HG03175 (cell line): ENCODE results near the gene TTC22.

ENCODE experiments used
- ATAC-seq: cut with Tn5 transposase; IDR thresholded peaks from one replicate; pipeline ENCODE4 v1.9.1; 2021; ENCODE audit warnings: mild to moderate bottlenecking, moderate library complexity; ENCODE audit not compliant: unreplicated experiment

Gene TTC22

GRCh38 chr1:54800899-54801759 is at the start of gene TTC22:
TTC22 (minus strand) TSS chr1:54801323; CDS start chr1:54801163, 160 bp downstream.
- ATAC-seq: peak; percentile 90

- no peak for ATAC-seq
Measured at GRCh38 chr1:54850737-54851136, 49.6 kb upstream of the TTC22 start.

DNA sequence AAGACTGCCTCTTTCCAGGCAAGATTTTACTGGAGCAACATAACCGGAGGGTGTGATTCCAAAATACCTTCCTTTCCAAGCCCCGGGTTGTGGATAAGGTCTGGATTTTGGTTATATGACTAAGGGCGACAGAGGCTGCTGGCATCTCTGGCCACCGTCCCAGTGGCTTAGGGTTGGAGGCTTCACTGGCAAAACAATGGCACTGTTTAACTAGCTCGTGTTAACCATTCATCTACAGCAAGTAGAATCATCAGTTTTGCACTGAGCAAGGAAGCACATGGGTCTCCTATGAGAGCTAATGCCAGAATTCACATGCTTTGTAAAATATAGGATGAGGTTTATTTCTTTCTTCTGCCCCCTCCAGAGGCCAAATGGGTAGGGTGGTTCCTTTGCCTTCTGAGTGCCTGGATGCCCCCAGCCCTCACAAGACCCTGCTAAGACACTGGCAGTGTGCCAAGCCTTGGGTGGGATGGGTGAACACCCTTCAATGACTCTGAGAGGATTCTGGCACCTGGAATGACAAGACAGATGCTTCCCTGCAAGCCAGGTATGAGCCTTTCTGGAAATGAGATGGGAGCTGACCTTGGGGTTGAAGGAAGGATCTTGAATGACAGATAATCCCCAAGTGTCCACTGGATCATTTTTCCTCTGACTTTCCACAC is 49.1 kb upstream of the TTC22 start:
- no peak for ATAC-seq

DNA sequence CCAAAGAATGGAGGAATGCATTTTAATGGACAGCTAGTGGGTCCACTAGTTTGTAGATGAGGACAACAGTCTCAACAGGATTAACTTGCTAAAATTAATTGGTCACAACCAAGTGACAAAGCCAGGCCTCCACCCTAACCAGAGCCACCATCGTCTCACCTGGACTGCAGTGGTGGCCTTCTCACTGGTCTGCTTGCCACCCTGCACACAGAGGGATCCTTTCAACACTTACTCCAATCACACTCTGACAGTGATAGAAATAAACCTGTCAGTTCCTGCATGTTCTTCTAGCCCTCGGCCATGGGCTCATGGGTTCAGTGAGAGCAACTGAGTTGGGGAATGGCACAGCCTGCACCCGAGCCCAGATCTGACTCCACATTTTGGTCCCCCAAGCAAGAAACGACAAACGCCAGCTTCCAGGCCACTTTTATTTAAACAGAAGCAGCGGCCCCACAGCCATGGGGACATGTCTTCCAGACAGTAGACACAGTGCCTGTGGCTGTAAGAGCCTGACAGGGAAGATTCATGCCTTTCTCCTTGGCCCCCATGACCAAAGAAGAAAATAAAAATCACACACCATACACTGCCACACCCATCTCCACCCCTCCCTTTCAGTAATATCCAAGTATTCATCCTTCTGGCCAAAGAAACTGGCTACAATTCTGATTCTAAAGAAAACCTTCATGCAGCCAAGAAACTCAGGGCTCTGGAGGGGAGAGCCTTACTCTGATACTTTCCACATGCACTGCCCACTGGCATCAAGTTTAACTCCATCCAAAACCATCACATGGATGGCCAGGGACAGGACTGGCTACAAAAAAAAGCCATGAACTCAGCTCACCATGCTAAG is 48.3 kb upstream of the TTC22 start:
- no peak for ATAC-seq

DNA sequence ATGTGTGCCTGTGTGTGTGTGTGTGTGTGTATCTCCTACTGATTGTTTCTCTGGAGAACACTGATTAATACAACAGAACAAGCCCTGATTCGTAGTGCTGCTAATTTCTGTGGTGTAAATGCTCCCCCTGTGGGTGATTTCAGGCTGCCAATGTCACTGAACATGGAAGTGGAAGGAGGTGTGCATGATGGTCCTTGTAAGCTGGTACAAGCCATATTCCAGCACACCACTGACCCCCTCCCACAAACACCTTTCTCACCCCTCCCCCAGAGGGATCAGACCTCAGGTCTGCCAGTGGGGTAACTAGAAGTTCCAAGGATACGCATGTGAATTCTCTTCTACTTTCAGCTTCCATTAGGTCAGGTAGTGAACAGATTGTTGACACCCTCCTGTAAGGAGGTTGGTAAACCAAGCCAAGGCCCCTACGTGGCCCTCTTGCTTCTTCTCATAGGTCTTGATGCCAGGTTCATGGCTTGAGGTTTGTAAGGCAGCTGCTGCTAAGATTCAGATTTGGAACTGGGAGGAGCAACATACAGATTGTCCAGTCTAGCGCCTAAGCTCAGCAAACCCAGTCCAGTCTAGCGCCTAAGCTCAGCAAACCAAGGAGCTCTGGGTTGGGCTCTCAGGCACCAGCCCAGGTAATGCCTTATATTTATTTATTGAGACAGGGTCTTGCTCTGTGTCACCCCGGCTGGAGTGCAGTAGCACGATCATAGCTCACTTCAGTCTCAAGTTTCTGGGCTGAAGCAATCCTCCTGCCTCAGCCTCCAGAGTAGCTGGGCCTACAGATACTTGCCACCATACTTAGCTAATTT is 47.2 kb upstream of the TTC22 start:
- no peak for ATAC-seq

DNA sequence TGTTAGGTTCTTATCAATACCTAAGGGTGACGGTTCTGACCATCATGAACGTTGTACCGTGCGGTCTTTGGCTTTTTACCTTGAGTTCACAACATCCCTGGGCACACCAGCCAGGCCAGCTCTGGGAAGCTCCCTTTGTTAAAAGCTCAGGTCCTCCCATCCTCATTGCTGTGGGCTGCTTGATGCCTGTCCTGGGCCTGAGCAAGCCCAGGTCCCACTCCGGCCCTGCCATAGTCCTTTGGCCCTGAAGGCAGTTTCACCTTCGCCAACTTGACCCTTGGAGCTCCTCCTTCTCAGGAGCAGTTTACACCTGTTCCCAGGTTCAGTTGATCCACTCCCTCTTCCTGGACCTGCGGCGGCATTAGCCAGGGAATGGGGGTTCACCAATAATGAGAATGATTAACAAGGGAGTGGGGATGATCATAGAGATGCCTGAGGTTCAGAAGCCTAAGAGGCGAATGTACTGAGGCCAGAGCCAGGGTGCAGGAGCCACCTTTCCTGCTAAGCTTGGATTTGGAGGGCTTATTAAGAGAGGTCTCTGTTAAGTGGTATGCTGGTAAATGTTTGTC is 45.7 kb upstream of the TTC22 start:
- ATAC-seq: no peak

DNA sequence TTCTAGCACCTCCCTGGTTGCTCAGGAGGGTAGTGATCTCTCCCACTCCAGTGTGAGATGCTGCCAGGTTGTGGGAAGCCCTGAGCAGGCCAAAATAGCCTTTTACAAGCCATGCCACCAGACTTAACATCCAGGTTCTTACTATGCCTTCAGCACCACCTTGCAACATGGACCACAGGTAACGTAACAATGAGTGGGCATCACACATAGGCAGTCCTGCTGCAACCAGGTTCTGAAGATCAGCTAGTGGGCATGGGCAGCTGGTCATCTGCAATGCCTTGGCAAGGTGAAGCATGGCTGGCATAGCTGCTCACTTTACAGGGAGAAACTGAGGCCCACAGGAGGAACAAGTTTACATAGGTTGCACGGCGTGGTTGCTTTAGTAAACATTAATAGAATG is 45.2 kb upstream of the TTC22 start:
- ATAC-seq: no peak

GRCh38 chr1:54845772-54846171 is 44.6 kb upstream of the TTC22 start:
- no peak for ATAC-seq

DNA sequence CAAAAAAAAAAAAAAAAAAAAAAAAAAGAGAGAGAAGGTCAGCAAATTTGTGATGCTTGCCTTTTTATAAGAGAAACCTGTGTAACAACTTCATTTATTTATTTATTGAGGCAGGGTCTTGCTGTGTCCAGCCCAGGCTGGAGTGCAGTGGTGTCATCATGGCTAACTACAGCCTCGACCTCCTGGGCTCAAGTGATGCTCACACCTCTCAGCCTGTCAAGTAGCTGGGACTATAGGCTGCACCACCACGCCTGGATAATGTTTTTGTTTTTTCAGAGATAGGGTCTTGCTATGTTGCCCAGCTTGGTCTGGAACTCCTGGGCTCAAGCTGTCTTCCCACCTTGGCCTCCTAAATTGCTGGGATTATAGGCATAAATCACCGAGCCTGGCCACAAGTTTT is 43.4 kb upstream of the TTC22 start:
- ATAC-seq: no peak

GRCh38 chr1:54843449-54843848 is 42.3 kb upstream of the TTC22 start:
- no peak for ATAC-seq

DNA sequence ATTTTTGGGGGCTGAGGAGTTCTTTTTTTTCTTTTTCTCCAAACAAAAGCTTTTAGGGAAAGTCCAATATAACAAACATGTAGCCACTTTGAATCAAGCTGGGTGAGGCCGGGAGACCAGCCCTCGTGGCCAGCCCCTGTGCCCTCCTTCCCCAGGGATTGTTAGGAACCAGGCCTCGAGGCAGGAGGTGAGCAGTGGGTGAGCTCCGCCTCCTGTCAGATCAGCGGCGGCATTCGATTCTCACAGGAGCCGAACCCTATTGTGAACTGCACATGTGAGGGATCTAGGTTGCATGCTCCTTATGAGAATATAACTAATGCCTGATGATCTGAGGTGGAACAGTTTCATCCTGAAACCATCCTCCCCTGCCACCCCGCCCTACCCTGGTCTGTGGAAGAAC is 41.8 kb upstream of the TTC22 start:
- ATAC-seq: no peak

- ATAC-seq: no peak
Measured at GRCh38 chr1:54842206-54842915, 41.2 kb upstream of the TTC22 start.

- ATAC-seq: no peak
Measured at GRCh38 chr1:54839824-54840223, 38.7 kb upstream of the TTC22 start.

DNA sequence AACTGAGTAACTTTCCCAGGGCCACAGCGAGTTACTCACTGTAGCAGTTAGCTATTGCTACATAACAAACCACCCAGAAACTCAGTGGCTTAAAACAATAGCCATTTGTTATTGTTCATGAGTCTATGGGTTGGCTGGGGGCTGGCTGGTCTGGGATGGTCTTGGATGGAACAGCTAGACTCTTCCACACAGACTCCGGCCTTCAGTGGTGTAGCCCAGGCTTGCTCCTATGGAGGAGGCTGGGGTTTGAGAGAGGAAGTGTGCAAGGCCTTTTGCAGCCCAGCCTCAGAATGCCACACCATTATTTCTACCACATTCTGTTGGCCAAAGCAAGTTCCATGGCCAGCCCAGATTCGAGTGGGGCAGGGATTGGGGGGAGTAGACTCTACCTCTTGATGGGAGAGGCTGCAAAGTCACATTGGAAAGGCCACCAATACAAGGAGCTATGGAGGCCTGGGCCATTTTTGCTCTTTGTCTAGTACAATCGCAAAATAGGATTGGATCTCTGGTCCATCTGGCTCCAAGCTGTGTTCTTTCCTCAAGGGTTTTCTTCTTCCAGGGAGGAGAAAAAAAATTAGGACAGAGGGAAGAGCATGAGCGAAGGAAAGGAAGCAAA is 37.5 kb upstream of the TTC22 start:
- ATAC-seq: no peak

DNA sequence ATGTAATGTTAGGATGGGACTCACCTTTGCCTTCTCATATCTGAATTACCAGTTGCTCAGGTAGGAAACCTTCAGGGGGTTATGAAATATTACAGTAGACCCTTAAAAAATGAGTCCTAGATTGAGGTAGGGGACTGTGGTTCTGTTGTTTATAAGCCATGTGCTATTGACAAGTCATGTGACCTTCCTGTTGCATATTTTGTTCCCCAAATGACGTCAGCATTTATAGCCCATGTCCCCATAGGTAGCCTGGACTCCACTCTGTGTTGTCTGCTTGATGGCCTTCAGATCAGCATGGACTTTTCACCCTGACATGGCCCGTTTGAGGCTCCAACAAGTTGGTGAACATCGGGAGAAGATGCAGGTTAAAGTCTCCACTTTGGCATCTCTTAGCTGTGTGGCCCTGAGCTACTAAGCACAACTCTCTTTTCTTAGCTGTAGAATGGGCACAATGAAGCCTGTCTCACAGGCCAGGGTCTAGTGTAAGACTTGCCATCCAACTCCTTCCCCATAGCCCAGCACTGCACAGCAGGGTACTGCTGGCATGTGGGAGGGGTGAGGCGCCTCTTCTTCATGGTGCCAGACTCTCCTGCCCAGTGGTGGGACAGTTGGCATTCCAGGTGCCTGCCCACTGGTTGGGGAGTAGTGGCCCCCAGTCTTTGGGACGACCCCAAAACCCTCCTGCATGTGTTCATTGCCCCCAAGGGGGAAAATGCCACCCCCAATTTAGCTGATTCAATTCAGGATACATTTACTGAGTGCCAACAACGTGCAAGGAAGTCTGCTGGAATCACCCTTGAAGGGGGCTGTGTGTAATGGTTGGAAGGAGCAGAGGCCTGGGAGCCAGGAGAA is 36.1 kb upstream of the TTC22 start:
- ATAC-seq: no peak

DNA sequence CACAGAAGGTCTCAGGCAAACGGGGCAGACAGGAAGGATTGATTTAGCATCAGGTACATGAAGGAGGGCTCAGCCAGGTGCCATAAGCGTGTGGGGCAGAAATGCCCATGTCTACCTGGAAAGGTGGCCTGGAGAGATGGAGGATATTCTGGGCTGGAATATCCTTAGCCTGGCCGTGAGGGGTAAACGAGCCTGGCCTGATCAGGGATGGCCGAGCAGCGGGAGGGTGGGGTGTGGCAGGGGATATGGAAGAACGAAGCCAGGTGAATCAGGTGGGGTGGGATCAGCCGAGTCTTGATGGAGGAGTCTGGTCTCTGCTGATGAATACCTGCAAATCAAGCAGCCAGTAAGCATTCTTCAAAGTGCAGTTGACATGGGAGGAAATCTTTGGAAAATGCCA is 35.5 kb upstream of the TTC22 start:
- ATAC-seq: no peak

DNA sequence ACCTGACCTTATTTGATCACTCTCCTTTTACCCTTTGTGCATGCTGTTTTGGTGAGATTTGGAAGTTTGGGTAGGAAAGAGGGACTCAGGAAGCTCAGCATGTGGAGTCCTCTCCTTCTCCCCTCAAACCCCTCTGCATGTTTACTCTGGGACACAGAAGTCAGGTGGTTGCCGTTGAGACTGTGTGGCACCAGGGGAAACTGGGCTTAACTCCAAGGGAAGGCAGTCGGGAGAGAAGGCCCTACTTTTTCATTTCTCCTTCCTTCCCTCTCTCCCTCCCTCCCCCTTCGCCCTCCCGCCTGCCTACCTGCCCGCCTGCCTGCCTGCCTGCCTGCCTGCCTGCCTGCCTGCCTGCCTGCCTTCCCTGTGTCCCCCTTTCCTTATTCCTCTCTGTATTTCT is 34.8 kb upstream of the TTC22 start:
- no peak for ATAC-seq

- ATAC-seq: no peak
Measured at GRCh38 chr1:54835131-54835898, 34.2 kb upstream of the TTC22 start.
